NCI-H1930 (cell line): ENCODE data around the gene SUV39H1.
A peak's percentile ranks its signal among the peaks of the same experiment; 100 is the strongest.

Source experiments
- DNase-seq, 2 experiments: peaks; one replicate each; lab custom pipeline; 2025; lab: John Stamatoyannopoulos, UW

SUV39H1 gene

GRCh38 chrX:48713847-48714246 lies 17.3 kb downstream of the SUV39H1 start:
- no peak for DNase-seq

- DNase-seq = no peak
Measured at GRCh38 chrX:48714573-48714972, 18.0 kb downstream of the SUV39H1 start.

GRCh38 chrX:48715072-48715471 lies 18.5 kb downstream of the SUV39H1 start:
- no peak for DNase-seq

- DNase-seq = no peak
Measured at GRCh38 chrX:48715876-48716502, 19.5 kb downstream of the SUV39H1 start.

DNA sequence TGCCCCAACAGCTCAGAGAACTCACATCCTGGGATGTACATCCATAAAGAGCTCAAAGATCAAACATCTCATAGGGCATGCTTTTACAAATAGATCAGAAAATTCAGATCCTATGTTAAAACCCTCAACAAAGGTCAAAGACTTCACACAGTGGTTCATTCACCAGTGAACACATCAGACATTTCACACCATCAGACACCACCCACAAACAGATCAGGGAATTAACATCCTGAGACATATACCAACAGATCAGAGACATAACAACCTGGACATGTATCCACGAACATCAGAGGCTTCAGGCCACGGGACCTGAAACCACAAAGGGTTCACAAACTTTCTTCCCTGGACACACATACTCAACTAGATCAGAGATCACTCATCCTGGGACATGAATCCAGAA lies 23.4 kb downstream of the SUV39H1 start:
- no peak for DNase-seq

- DNase-seq = no peak
Measured at GRCh38 chrX:48720577-48721250, 24.2 kb downstream of the SUV39H1 start.

GRCh38 chrX:48721916-48722315 lies 25.4 kb downstream of the SUV39H1 start:
- no peak for DNase-seq

GRCh38 chrX:48726596-48726995 lies 30.1 kb downstream of the SUV39H1 start:
- no peak for DNase-seq

DNA sequence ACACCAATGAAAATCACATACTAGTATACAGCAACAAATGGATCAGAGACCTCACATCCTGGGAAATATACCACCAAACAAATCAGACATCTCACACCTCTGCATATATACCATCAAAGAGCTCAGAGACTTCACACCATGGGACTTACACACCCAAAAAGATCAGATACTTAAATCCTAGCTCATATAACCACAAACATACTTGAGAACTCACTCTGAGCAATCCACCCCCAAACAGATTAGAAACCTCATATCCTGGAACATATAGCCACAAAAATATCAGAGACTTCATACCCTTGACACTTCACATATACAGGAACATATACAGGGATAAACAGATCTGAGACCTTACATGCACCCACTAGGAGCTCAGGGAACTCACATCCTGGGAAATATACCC lies 32.1 kb downstream of the SUV39H1 start:
- DNase-seq = no peak

DNA sequence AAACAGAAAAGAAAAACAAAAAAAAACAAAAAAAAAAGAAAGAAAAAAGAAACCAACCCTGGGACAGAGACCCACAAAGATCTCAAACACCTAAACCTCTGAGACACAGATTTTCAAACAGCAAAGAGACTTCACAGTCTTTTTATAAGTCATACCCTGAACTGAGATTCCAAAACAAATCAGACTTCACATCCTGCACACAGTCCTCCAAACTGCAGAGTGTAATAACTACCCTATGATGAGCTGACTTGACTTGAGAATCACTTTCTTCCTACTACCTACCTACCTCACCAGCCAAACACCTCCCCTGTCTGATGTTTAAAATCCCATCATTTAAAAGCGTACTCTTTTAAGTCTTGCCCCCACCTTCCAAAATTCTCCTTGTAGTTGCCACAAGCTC lies 39.8 kb downstream of the SUV39H1 start:
- DNase-seq = no peak

DNA sequence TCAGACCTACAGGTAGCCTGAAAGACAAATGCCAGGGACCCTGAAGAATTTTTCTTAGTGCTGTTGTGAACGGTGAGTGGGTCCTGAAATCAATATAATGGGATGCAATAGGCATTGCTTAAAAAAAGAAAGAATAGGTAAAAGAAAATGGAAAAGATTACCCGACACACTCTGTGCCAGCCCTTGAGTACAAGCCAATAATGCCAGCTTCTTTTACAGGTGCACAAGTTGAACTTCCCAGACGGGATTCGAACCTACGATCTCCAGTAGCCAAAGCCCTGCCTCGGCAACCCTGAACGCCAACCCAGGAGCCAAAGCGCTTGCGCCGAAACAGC lies 40.3 kb downstream of the SUV39H1 start:
- no peak for DNase-seq

GRCh38 chrX:48737213-48737938 lies 40.8 kb downstream of the SUV39H1 start:
- peak; percentile 94 to 96 for DNase-seq

DNA sequence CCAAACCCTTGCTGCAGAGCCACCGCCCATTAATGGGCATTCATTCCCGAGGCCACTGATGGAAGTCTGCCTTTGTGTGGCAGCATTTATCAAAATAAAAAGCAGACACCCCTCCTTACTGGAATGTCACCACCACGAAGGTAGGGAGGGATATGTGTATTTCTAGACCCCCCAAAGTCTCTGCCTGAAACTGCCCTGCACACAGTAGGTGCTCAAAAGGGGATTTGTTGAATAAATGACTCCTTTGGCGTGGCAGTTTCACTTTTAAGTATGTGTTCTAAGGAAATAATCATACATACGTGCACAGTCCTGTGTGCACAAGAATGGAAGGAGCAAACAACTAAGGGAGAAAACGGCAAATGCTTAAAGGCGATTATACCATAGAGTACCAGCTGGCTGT lies 41.4 kb downstream of the SUV39H1 start:
- no peak for DNase-seq

- DNase-seq = no peak
Measured at GRCh38 chrX:48741834-48742233, 45.3 kb downstream of the SUV39H1 start.

DNA sequence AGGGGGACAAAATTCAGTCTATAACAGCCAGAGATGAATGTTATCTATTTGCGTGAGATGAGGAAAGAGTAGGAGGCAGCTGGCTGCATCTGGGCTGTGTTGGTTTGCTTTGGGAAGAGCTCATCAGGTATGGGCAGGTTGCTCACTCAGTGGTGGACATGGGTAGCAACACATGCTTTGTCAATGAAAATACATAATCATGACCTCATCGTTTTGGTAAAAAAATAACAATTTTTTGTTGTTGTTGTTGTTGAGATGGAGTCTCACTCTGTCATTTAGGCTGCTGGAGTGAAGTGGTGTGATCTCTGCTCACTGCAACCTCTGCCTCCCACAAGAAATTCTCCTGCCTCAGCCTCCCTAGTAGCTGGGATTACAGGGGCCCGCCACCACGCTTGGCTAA lies 48.7 kb downstream of the SUV39H1 start:
- DNase-seq = no peak

- no peak for DNase-seq
Measured at GRCh38 chrX:48747415-48748016, 51.0 kb downstream of the SUV39H1 start.

- no peak for DNase-seq
Measured at GRCh38 chrX:48749182-48749581, 52.6 kb downstream of the SUV39H1 start.

- no peak for DNase-seq
Measured at GRCh38 chrX:48751343-48751742, 54.8 kb downstream of the SUV39H1 start.

DNA sequence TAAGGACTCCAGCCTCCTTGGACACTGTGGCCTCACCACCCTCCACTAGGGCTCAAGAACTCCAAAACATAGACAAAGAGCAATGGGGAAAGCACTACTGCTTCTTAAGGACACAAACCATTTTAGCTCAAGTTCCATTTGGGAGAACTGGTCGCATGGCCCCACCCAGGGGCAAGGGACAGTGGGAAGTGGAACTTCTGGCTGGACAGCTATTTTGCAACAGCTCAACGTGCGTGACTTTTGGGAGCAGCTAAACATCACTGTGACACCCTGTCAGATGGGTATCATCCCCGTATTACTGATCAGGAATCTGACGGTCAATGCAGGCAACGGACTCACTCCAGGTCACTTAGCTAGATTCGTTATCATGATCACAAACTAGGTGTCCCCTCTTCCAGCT lies 56.0 kb downstream of the SUV39H1 start:
- DNase-seq = no peak

DNA sequence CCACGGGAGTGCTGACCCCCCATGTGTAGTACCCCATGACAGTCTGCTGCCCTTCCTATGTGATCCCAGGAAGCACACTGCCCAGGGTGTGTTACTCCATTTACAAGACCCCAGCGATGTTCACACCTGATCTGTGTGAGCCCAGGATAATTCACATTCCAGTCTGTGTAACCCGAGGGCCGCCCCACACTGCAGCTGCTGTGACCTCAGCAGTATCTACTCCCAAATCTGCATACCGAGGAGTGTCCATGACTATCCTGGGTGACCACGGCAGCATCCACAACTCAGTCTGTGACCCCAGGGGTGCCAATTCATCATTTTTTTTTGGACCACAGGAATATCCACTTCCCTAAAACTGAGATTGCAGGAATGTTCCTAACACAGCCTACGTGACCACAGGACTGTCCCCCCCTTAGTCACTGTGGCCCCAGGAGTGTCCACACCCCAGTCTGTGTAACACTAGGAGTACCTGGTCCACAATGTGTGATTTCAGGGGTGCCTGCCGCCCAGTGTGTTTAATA lies 57.2 kb downstream of the SUV39H1 start:
- no peak for DNase-seq

- no peak for DNase-seq
Measured at GRCh38 chrX:48754238-48754637, 57.7 kb downstream of the SUV39H1 start.
